ENCODE results near the gene HMG20A.

DNA sequence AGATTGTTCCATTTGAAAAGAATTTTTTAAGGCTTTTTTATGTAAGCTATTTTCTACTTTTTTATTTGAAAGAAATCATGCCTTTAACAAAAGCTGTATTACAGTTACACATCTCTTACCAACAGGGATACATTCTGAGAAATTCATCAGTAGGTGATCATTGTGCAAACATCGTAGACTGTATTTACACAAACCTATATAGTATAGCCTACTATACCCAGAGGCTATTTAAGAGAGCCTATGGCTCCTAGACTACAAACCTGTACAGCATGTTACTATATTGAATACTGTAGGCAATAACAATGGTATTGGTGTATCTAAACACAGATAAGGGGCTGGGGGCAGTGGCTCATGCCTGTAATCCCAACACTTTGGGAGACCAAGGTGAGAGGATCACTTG lies 43.9 kb upstream of the HMG20A start:
- TF ChIP-seq, protein P1, sequence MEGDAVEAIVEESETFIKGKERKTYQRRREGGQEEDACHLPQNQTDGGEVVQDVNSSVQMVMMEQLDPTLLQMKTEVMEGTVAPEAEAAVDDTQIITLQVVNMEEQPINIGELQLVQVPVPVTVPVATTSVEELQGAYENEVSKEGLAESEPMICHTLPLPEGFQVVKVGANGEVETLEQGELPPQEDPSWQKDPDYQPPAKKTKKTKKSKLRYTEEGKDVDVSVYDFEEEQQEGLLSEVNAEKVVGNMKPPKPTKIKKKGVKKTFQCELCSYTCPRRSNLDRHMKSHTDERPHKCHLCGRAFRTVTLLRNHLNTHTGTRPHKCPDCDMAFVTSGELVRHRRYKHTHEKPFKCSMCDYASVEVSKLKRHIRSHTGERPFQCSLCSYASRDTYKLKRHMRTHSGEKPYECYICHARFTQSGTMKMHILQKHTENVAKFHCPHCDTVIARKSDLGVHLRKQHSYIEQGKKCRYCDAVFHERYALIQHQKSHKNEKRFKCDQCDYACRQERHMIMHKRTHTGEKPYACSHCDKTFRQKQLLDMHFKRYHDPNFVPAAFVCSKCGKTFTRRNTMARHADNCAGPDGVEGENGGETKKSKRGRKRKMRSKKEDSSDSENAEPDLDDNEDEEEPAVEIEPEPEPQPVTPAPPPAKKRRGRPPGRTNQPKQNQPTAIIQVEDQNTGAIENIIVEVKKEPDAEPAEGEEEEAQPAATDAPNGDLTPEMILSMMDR (IDR thresholded peaks at IDR 0.05), result no peak
- no peak for TF ChIP-seq ZFX (IDR thresholded peaks at IDR 0.05; ENCODE audit: borderline replicate concordance)

Measured in 22Rv1 (cell line).